Measurements from ENCODE around the gene PPP1R9B. TPM values are rescaled to one million over a fixed set of nuclear protein-coding genes. Genes with fewer than 3 reads are reported as not detected.
A peak's percentile ranks its signal among the peaks of the same experiment; 100 is the strongest.

Gene PPP1R9B
- total RNA-seq: 103 TPM
- long read RNA-seq, full-length matches to known transcripts: 30 of 41 reads
- long read RNA-seq, partial matches to known transcripts: 4 of 41 reads
- long read RNA-seq, other reads (novel, unspliced or antisense): 7 of 41 reads

GRCh38 chr17:50150354-50151040 is at the start of gene PPP1R9B:
Gene PPP1R9B (minus strand): TSS chr17:50150677. CDS start chr17:50150513, 164 bp downstream.
- TF ChIP-seq CTCF (IDR thresholded peaks at IDR 0.05): no peak
- Histone ChIP-seq H3K9me3 (no peaks in the 10 kb centered on the region), H3K36me3 (no peaks in the 10 kb centered on the region), H3K27me3 (no peaks in the 10 kb centered on the region), H3K4me3 (peak within 1 kb of the TSS; percentile 84), H3K4me1 (peaks cover 52% of the 10 kb centered on the region), H3K27ac (peak within 1 kb of the TSS; percentile 82)
- DNase-seq (no peak), ATAC-seq (peak; percentile 0)
- intact Hi-C loops (cut with DNase I): no loop called here

GRCh38 chr17:50199803-50200456 is 49.5 kb upstream of the PPP1R9B start:
- Histone ChIP-seq H3K36me3 (peaks cover 31% of the 10 kb centered on the region), H3K27ac (peak overlapping the region; percentile 84), H3K27me3 (peaks cover 13% of the 10 kb centered on the region), H3K9me3 (no peaks in the 10 kb centered on the region), H3K4me1 (peaks cover 18% of the 10 kb centered on the region), H3K4me3 (peak overlapping the region; percentile 60)
- TF ChIP-seq CTCF (IDR thresholded peaks at IDR 0.05): no peak
- DNase-seq: peak; percentile 95
- intact Hi-C loops (cut with DNase I): loop anchor here (5.0 kb wide), 2 partner anchors 72 to 97 kb away; partner anchors contain the start of gene TMEM92
- peak; percentile 93 for ATAC-seq

GRCh38 chr17:50199211-50199802 is 48.8 kb upstream of the PPP1R9B start:
- DNase-seq: no peak
- no peak for TF ChIP-seq CTCF (IDR thresholded peaks at IDR 0.05)
- Histone ChIP-seq H3K4me1 (peaks cover 18% of the 10 kb centered on the region), H3K9me3 (no peaks in the 10 kb centered on the region), H3K27ac (peak overlapping the region; percentile 70), H3K4me3 (peak overlapping the region; percentile 60), H3K27me3 (peaks cover 13% of the 10 kb centered on the region), H3K36me3 (peaks cover 36% of the 10 kb centered on the region)
- intact Hi-C loops (cut with DNase I): no loop called here
- ATAC-seq: no peak

- TF ChIP-seq CTCF (IDR thresholded peaks at IDR 0.05): peak; percentile 66
- ATAC-seq: no peak
- Histone ChIP-seq H3K27ac (no peak overlapping the region), H3K27me3 (peaks cover 13% of the 10 kb centered on the region), H3K9me3 (no peaks in the 10 kb centered on the region), H3K36me3 (peaks cover 46% of the 10 kb centered on the region), H3K4me3 (no peak overlapping the region), H3K4me1 (peaks cover 18% of the 10 kb centered on the region)
- intact Hi-C loops (cut with DNase I): no loop called here
- DNase-seq: no peak
Observed at GRCh38 chr17:50198026-50198669, 47.7 kb upstream of the PPP1R9B start.

GRCh38 chr17:50196826-50197225 is 46.3 kb upstream of the PPP1R9B start:
- peaks cover 18% of the 10 kb centered on the region for H3K4me1 ChIP-seq
- TF ChIP-seq CTCF (IDR thresholded peaks at IDR 0.05): no peak
- DNase-seq: no peak
- peak overlapping the region; percentile 17 for H3K27ac ChIP-seq
- H3K27me3 ChIP-seq: peaks cover 11% of the 10 kb centered on the region
- no peak for ATAC-seq
- H3K4me3 ChIP-seq: no peak overlapping the region
- H3K36me3 ChIP-seq: peaks cover 59% of the 10 kb centered on the region
- no peaks in the 10 kb centered on the region for H3K9me3 ChIP-seq
- intact Hi-C loops (cut with DNase I): no loop called here

All from upper lobe of right lung (tissue), 1 donor.